NCI-H2107 (cell line): Measurements from ENCODE around the gene SSTR1.

Source experiments
- DNase-seq: peaks from one replicate; lab custom pipeline; 2025; lab: John Stamatoyannopoulos, UW

SSTR1 gene

GRCh38 chr14:38243696-38244240 is 36.1 kb downstream of the SSTR1 start:
- DNase-seq = no peak

DNA sequence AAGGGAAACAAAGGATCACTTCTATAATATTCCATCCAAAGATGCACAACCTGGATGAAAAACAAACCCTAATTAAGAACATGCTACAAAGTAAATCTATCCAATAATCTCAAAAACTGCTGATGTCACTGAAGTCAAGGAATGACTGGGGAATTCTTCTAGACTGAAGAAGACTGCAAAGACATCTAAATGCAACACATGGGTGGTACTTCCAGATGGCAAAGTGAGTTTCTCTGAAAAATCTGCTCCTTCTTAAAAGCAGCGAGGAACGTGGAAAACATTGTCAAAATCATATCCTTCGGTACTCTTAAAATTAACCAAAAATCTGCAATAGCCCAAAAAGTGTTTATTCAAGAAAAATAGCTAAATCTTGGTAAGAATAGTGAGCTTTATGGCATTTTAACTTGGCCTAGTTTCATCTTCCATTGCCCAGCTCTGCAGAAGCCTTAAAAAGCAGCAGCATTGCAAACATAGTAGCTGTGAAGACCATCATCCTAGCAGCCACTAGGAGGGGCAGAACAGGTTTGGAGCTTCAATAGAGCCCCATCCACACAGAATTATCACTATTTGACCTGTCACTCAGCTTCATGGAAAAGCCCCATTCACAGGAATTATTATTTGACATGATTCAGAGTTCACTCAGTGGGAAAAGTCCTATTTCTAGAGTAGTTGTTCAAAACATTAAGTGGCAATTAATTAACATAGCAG is 40.8 kb downstream of the SSTR1 start:
- DNase-seq = no peak

GRCh38 chr14:38250331-38250730 is 42.6 kb downstream of the SSTR1 start:
- no peak for DNase-seq

- DNase-seq = no peak
Measured at GRCh38 chr14:38252066-38252710, 44.5 kb downstream of the SSTR1 start.

GRCh38 chr14:38253676-38254075 is 46.0 kb downstream of the SSTR1 start:
- DNase-seq = no peak

DNA sequence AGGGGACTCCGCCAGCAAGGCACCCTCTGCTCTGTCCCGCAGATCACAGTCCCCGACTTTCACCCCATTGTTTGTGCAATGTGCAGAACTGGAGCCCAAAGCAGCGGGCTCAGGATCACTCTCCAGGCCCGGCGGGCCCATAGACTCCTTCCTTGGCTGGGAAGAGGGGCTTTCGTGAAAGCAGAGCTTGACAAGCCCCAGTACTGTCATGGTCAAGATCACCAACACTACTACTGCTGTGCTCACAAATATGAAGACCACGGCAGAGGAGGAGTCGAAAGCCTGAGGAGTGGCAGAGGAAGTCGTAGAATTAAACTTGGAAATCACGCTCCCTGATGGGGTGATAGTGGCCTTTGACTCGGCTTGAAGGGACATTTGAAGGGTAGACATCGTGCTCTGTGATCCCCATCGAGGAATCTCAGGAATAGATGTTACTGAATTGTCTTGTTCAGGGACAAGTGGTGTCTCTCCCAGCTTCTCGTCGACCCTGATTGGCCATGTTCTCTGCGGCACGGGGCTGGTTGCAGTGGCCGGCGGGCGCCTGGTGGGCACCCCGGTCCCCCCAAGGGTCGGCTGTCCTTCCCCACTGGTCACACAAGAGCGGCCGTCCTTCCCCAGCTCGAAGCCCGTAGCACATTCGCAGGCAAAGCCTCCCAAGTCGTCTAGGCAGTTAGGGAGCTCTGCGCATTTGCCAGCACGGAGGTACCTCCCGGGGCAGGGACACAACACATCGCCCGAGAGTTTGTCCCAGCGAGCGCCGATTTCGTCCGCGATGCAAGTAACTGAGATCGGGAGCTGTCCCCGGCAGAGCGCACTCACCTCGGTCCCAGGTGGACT is 47.1 kb downstream of the SSTR1 start:
- no peak for DNase-seq

DNA sequence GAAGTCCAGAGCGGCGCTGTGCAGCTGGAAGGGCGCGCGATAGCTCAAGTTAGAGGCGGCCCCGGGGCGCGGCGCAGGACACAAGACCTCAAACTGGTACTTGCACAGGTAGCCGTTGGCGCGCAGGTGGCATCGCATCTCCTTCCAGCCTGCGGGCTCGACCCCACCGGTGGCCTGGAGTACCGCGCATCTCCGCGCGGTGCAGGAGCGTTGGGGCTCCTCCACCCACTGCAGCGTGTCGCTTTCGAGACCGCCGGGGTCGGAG is 47.6 kb downstream of the SSTR1 start:
- DNase-seq = no peak

- no peak for DNase-seq
Measured at GRCh38 chr14:38255673-38256532, 48.2 kb downstream of the SSTR1 start, which contains the start of gene CLEC14A. Gene CLEC14A (minus strand): TSS chr14:38256093. CDS start chr14:38256022, 71 bp downstream.

GRCh38 chr14:38256533-38256840 is 48.8 kb downstream of the SSTR1 start:
- no peak for DNase-seq

DNA sequence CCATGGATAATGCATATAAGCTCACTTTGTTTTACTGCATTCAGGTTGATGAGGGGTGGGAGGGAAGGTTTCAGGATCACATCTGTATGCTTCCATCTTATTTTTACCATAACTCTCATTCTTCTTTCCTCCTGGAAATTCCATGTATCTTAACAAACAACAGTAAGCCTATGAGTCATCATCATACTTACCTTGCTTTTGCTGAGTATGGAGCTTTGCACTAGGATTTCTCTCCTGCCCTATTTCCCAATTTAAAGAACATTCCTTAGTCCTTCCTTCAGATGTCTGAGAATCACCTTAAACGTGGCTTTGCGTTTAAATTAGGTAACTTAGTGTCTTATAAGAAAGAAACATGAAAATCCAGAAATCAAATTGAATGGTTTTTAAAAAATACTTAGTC is 49.8 kb downstream of the SSTR1 start:
- DNase-seq = no peak

- DNase-seq = no peak
Measured at GRCh38 chr14:38261620-38262019, 53.9 kb downstream of the SSTR1 start.
